K562 (cell line): ENCODE data around the gene PITRM1. TPM values are rescaled to one million over a fixed set of nuclear protein-coding genes. Genes with fewer than 3 reads are reported as not detected.

Experiments
- CBX5 ChIP-seq: IDR thresholded peaks from 2 replicates; pipeline ENCODE4 v1.6.1; 2014; ENCODE audit warnings: low read depth, borderline replicate concordance
- CEBPZ ChIP-seq: fragments of 150-350 bp; IDR thresholded peaks from 2 replicates; pipeline ENCODE4 v1.6.1; 2014; ENCODE audit warnings: low read depth, mild to moderate bottlenecking, low read length, borderline replicate concordance
- CGGBP1 ChIP-seq: fragments of 250-450 bp; sonication (Bioruptor Pico); IDR thresholded peaks from 2 replicates; pipeline ENCODE4 v1.9.0; 2021; ENCODE audit warnings: mild to moderate bottlenecking
- ILK ChIP-seq: fragments of 450-650 bp; IDR thresholded peaks from 2 replicates; pipeline ENCODE4 v1.6.1; 2016; ENCODE audit warnings: missing genetic modification characterization, low read depth, mild to moderate bottlenecking, missing compliant biosample characterization, moderate library complexity, borderline replicate concordance
- KAT8 ChIP-seq: fragments of 450-650 bp; IDR thresholded peaks from 2 replicates; pipeline ENCODE4 v1.6.1; 2016; ENCODE audit warnings: low read depth, mild to moderate bottlenecking
- MECOM ChIP-seq: fragments of 250-450 bp; sonication (Bioruptor Pico); IDR thresholded peaks from 2 replicates; pipeline ENCODE4 v1.8.0; 2022; ENCODE audit warnings: inconsistent platforms
- NR4A1 ChIP-seq, 2 experiments: fragments of 250-450 bp in 1 of 2; fragments of 450-650 bp in 1 of 2; sonication (Bioruptor Pico) in 1 of 2; IDR thresholded peaks; 2 replicates each; pipeline versions ENCODE4 v1.4.0 to v1.6.1; 2016 to 2020; ENCODE audit warnings: mild to moderate bottlenecking in 2 of 2, missing compliant biosample characterization in 1 of 2, missing genetic modification characterization in 1 of 2, moderate library complexity in 1 of 2
- SMARCE1 ChIP-seq: fragments of 450-650 bp; IDR thresholded peaks from 2 replicates; pipeline ENCODE4 v1.7.1; 2016; ENCODE audit warnings: mild to moderate bottlenecking
- THRAP3 ChIP-seq: fragments of 450-650 bp; IDR thresholded peaks from 2 replicates; pipeline ENCODE4 v1.6.1; 2016; ENCODE audit warnings: mild to moderate bottlenecking, inconsistent platforms, borderline replicate concordance
- ZFPM2 ChIP-seq: fragments of 250-450 bp; sonication (Bioruptor Pico); IDR thresholded peaks from 2 replicates; pipeline ENCODE4 v1.5.1; 2022; ENCODE audit warnings: mild to moderate bottlenecking
- ZNF280A ChIP-seq: fragments of 450-650 bp; IDR thresholded peaks from 2 replicates; pipeline ENCODE4 v1.6.1; 2018; ENCODE audit warnings: mild to moderate bottlenecking, low read depth; ENCODE audit not compliant: partially characterized antibody
- ZNF398 ChIP-seq: fragments of 250-450 bp; sonication (Bioruptor Pico); IDR thresholded peaks from 2 replicates; pipeline ENCODE4 v1.8.0; 2021; ENCODE audit warnings: moderate library complexity, mild to moderate bottlenecking, inconsistent platforms
- ZNF695 ChIP-seq: fragments of 450-650 bp; formaldehyde crosslinking; IDR thresholded peaks from 2 replicates; pipeline ENCODE4 v1.4.0; 2020; ENCODE audit warnings: mild to moderate bottlenecking, moderate library complexity
- polyA plus RNA-seq, 8 experiments: library from polyadenylated mRNA; depleted of rRNA in 4 of 8; stranded (reverse) in 5 of 8; unstranded in 3 of 8; fragments of >200 nt; fragmentation: Nextera tagmentation in 2 of 8; fragmentation: Illumina TruSeq in 1 of 8; extraction: Ambion mirVana in 2 of 8; extraction: Trizol in 1 of 8; gene quantifications; 2 replicates each; pipeline versions ENCODE4 v1.2.1 to v1.2.3, GENCODE V29; 2011 to 2014; ENCODE audit warnings: inconsistent platforms in 1 of 8, missing spikeins in 1 of 8
- total RNA-seq, 7 experiments: library from RNA; depleted of rRNA in 6 of 7; stranded (reverse); fragments of >200 nt in 6 of 7; fragmentation: Illumina TruSeq in 2 of 7; extraction: Trizol in 2 of 7; gene quantifications; 2 replicates each; pipeline versions ENCODE4 v1.2.1 to v1.2.3, GENCODE V29; 2011 to 2021; ENCODE audit warnings: low replicate concordance in 1 of 7
- TF ChIP-seq, protein P1 (sequence below): fragments of 250-450 bp; sonication (Bioruptor Pico); IDR thresholded peaks from 2 replicates; pipeline ENCODE4 v1.5.0; 2021
- TF ChIP-seq, protein P2 (sequence below): sonication (generic); formaldehyde crosslinking; IDR thresholded peaks from 2 replicates; pipeline ENCODE4 v1.8.1; 2022; ENCODE audit warnings: missing genetic modification reagents

PITRM1 gene
- total and polyA plus RNA-seq, 9 of the 15 experiments (the other 6 are each of a cell fraction or from before 2014, with no cell fraction given): 21.1 to 70.4 (median 39.7) TPM

DNA sequence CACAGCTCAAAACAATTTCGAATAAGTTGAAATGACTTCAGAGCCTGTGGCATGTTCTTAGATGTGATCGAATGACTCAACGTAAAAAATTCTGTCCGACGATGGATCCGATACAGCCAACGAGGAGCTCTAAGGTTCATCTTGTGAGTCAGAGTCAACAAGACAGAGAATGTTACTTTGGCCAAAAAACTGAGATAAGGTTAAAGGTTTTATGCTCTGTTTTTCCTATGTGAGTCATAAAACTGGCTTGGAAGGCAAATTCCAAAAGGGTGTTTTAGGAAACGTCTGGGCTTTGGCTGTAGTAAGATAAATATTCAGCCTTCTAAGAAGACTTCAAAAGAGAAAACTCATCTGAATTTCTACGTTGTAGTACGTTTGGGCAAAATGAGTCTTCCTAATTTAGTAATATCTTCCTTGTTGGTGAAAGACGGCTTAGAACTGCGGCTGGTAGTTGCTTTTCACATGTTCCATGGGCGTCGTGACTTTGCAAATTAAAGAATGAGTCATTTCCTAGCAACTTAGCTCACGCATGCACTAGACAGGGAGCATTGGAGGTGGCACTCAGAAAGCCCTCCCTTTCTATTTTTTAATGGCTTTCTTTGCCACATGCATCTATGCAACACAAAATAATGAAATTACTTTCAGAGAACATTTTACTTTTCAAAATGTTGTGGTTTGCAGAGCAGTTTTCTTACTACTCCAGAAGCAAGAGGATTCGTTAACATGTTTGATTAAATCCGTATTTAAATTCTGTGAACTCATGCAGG, 77.0 kb downstream of the PITRM1 start (continued):
- TF ChIP-seq ZNF398 (CRISPR knock-in tag) (no peak), ZFPM2 (no peak), KAT8 (no peak), NR4A1 (CRISPR knock-in tag; IDR thresholded peaks at IDR 0.05) (no peak), NR4A1 (tag; IDR thresholded peaks at IDR 0.05) (no peak), CGGBP1 (CRISPR knock-in tag) (no peak), SMARCE1 (peak; percentile 97), CEBPZ (no peak), ILK (tag) (no peak), CBX5 (no peak), ZNF695 (CRISPR knock-in tag) (no peak), ZNF280A (no peak), THRAP3 (no peak; the same call in 1 of the 2 replicates), MECOM (CRISPR knock-in tag) (no peak)
- TF ChIP-seq, protein P1, sequence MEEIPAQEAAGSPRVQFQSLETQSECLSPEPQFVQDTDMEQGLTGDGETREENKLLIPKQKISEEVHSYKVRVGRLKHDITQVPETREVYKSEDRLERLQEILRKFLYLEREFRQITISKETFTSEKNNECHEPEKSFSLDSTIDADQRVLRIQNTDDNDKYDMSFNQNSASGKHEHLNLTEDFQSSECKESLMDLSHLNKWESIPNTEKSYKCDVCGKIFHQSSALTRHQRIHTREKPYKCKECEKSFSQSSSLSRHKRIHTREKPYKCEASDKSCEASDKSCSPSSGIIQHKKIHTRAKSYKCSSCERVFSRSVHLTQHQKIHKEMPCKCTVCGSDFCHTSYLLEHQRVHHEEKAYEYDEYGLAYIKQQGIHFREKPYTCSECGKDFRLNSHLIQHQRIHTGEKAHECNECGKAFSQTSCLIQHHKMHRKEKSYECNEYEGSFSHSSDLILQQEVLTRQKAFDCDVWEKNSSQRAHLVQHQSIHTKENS (CRISPR knock-in tag): no peak
- TF ChIP-seq, protein P2, sequence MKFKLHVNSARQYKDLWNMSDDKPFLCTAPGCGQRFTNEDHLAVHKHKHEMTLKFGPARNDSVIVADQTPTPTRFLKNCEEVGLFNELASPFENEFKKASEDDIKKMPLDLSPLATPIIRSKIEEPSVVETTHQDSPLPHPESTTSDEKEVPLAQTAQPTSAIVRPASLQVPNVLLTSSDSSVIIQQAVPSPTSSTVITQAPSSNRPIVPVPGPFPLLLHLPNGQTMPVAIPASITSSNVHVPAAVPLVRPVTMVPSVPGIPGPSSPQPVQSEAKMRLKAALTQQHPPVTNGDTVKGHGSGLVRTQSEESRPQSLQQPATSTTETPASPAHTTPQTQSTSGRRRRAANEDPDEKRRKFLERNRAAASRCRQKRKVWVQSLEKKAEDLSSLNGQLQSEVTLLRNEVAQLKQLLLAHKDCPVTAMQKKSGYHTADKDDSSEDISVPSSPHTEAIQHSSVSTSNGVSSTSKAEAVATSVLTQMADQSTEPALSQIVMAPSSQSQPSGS (CRISPR knock-in tag): no peak
